Mucosa of descending colon (tissue), 3 donors: ENCODE measurements around the gene STYXL1. TPM values are rescaled to one million over a fixed set of nuclear protein-coding genes. Genes with fewer than 3 reads are reported as not detected.

Experiments
- ATAC-seq: fragments of 200-7000 bp; cut with Tn5 transposase; one replicate; pipeline ENCODE4 v1.9.1; 2020; ENCODE audit warnings: mild to moderate bottlenecking, moderate library complexity
- DNase-seq, 3 donors: peaks; one replicate each; pipeline ENCODE4 v3.0.0-alpha.2; 2020
- H3K36me3 ChIP-seq: fragments of 200-600 bp; one replicate; pipeline ENCODE4 v1.8.0; 2021; ENCODE audit warnings: low read depth, mild to moderate bottlenecking
- H3K4me1 ChIP-seq: fragments of 200-600 bp; one replicate; pipeline ENCODE4 v1.8.0; 2021; ENCODE audit warnings: low read depth, mild to moderate bottlenecking
- H3K4me3 ChIP-seq: fragments of 200-600 bp; one replicate; pipeline ENCODE4 v1.8.0; 2021; ENCODE audit warnings: mild to moderate bottlenecking
- H3K9me3 ChIP-seq: fragments of 200-600 bp; one replicate; pipeline ENCODE4 v1.8.0; 2021; ENCODE audit warnings: mild to moderate bottlenecking
- CTCF ChIP-seq: fragments of 200-600 bp; IDR thresholded peaks from one replicate; pipeline ENCODE4 v1.8.0; 2022; ENCODE audit warnings: antibody characterized with exemption, mild to moderate bottlenecking
- intact Hi-C, 2 donors: fragments of 100-400 bp; cut with DNase I in 1 of 2; cut with micrococcal nuclease in 1 of 2; formaldehyde crosslinking; loops; one replicate each; pipeline versions ENCODE4 v1.11.0 to v1.11.1; 2022; cut with DNase I, micrococcal nuclease
- total RNA-seq, 3 donors: library from RNA; stranded (reverse); fragmentation: NEBNext Ultra II Directional in 2 of 3; extraction: Animal tissue kit (Norgen Biotek cat#: 25700) in 2 of 3; gene quantifications; one replicate each; pipeline versions ENCODE4 v1.2.1 to v1.2.4, GENCODE V29; 2021 to 2023
- donor health status: DM: no; HTN: no; CAD: no; lungs with moderate emphysema.
- donor health status: DM: no; HTN: no; CAD: no.
- donor health status: DM: no; HTN: yes; CAD: no.

Gene STYXL1
- total RNA-seq, 3 donors from 2014 or later, result 31.1 to 36.0 (median 33.7) TPM

GRCh38 chr7:75988568-75989499, 59.0 kb downstream of the STYXL1 start:
- Histone ChIP-seq H3K36me3 (peaks cover 5% of the 10 kb centered on the region), H3K4me3 (no peak overlapping the region), H3K4me1 (peaks cover 11% of the 10 kb centered on the region), H3K9me3 (no peaks in the 10 kb centered on the region)
- TF ChIP-seq CTCF, result no peak
- intact Hi-C loops, result no loop called here
- ATAC-seq, result no peak
- peak in 1 of 3 donors; percentile 4 for DNase-seq

GRCh38 chr7:75987805-75988567, 59.8 kb downstream of the STYXL1 start:
- Histone ChIP-seq H3K9me3 (no peaks in the 10 kb centered on the region), H3K4me1 (peaks cover 4% of the 10 kb centered on the region), H3K4me3 (no peak overlapping the region), H3K36me3 (peaks cover 5% of the 10 kb centered on the region)
- intact Hi-C loops, result no loop called here
- no peak for TF ChIP-seq CTCF
- no peak for DNase-seq
- ATAC-seq, result no peak

- no peaks in the 10 kb centered on the region for H3K9me3 ChIP-seq
- no peak for ATAC-seq
- intact Hi-C loops, result no loop called here
- peaks cover 4% of the 10 kb centered on the region for H3K4me1 ChIP-seq
- H3K36me3 ChIP-seq, result peaks cover 5% of the 10 kb centered on the region
- no peak for TF ChIP-seq CTCF
- H3K4me3 ChIP-seq, result no peak overlapping the region
- no peak for DNase-seq
Measured at GRCh38 chr7:75987026-75987804, 60.6 kb downstream of the STYXL1 start.

- no peak for ATAC-seq
- peaks cover 5% of the 10 kb centered on the region for H3K36me3 ChIP-seq
Measured at GRCh38 chr7:75986147-75986781, 61.5 kb downstream of the STYXL1 start.

More at GRCh38 chr7:75986147-75986781, 61.5 kb downstream of the STYXL1 start:
- Histone ChIP-seq H3K4me1 (peaks cover 4% of the 10 kb centered on the region), H3K4me3 (no peak overlapping the region), H3K9me3 (no peaks in the 10 kb centered on the region)
- intact Hi-C loops, result no loop called here
- peak in 1 of 3 donors; percentile 50 for DNase-seq
- no peak for TF ChIP-seq CTCF
